Measurements from ENCODE around the gene ZNF750.

Gene ZNF750

GRCh38 chr17:82839617-82840292, at the start of gene ZNF750:
Gene ZNF750 (minus strand): TSS chr17:82840022. CDS start chr17:82832454, 7,568 bp downstream.
- peak; percentile 79 for DNase-seq

GRCh38 chr17:82888583-82889495, 49.0 kb upstream of the ZNF750 start:
- no peak for DNase-seq

GRCh38 chr17:82887255-82888164, 47.7 kb upstream of the ZNF750 start:
- no peak for DNase-seq

- no peak for DNase-seq
Observed at GRCh38 chr17:82884970-82885353, 45.1 kb upstream of the ZNF750 start.

GRCh38 chr17:82884341-82884969, 44.6 kb upstream of the ZNF750 start:
- no peak for DNase-seq

- no peak for DNase-seq
Observed at GRCh38 chr17:82883419-82884031, 43.7 kb upstream of the ZNF750 start.

- DNase-seq, result peak; percentile 73
Observed at GRCh38 chr17:82882715-82883418, 43.0 kb upstream of the ZNF750 start.

- DNase-seq, result no peak
Observed at GRCh38 chr17:82881900-82882714, 42.3 kb upstream of the ZNF750 start.

- no peak for DNase-seq
Observed at GRCh38 chr17:82881324-82881823, 41.6 kb upstream of the ZNF750 start.

- no peak for DNase-seq
Observed at GRCh38 chr17:82880620-82881323, 41.0 kb upstream of the ZNF750 start.

GRCh38 chr17:82879241-82879640, 39.4 kb upstream of the ZNF750 start:
- no peak for DNase-seq

GRCh38 chr17:82878527-82878926, 38.7 kb upstream of the ZNF750 start:
- no peak for DNase-seq

- peak; percentile 82 for DNase-seq
Observed at GRCh38 chr17:82876602-82877379, 37.0 kb upstream of the ZNF750 start.

GRCh38 chr17:82876149-82876548, 36.3 kb upstream of the ZNF750 start:
- no peak for DNase-seq

GRCh38 chr17:82875407-82875856, 35.6 kb upstream of the ZNF750 start:
- DNase-seq, result peak; percentile 85

- DNase-seq, result no peak
Observed at GRCh38 chr17:82874011-82874835, 34.4 kb upstream of the ZNF750 start.

GRCh38 chr17:82873521-82873920, 33.7 kb upstream of the ZNF750 start:
- DNase-seq, result no peak

Data from NCI-H510A (cell line).